ENCODE measurements around the gene HDGFL3.

Gene HDGFL3

GRCh38 chr15:83203543-83203942, 4.1 kb downstream of the HDGFL3 start:
- no peak for TF ChIP-seq EZH2phosphoT487 (IDR thresholded peaks at IDR 0.05; ENCODE audit: low read depth)
- no peak for TF ChIP-seq CTCF (IDR thresholded peaks at IDR 0.05; ENCODE audit: low read depth, low read length)
- peaks cover 56% of the 10 kb centered on the region for H3K79me2 ChIP-seq (ENCODE audit: low read length)
- H4K20me1 ChIP-seq (ENCODE audit: insufficient read depth, low read length), result 0 out of 2 replicates have a peak, but pooled peaks cover 3% of the 10 kb centered on the region
- H2AFZ ChIP-seq (ENCODE audit: low read depth, low read length), result no peak overlapping the region
- peaks cover 3% of the 10 kb centered on the region for H3K27me3 ChIP-seq (ENCODE audit: low read depth, low read length)
- no peak overlapping the region for H3K4me2 ChIP-seq (ENCODE audit: low read length)
- H3K36me3 ChIP-seq (replicated peaks; ENCODE audit: low read depth, low read length), result no peaks in the 10 kb centered on the region
- H3K9me3 ChIP-seq (ENCODE audit: insufficient read depth, low read length), result no peaks in the 10 kb centered on the region
- H3K27ac ChIP-seq (ENCODE audit: low read length), result no peak overlapping the region
- H3K4me1 ChIP-seq (ENCODE audit: low read length), result peaks cover 62% of the 10 kb centered on the region
- H3K9ac ChIP-seq (ENCODE audit: low read length), result no peak overlapping the region
- H3K4me3 ChIP-seq (ENCODE audit: low read length), result no peak overlapping the region

GRCh38 chr15:83200589-83200988, 7.0 kb downstream of the HDGFL3 start:
- Histone ChIP-seq H3K4me3 (ENCODE audit: low read length) (no peak overlapping the region), H3K4me1 (ENCODE audit: low read length) (peaks cover 62% of the 10 kb centered on the region), H4K20me1 (ENCODE audit: insufficient read depth, low read length) (0 out of 2 replicates have a peak, but pooled peaks cover 3% of the 10 kb centered on the region), H3K27me3 (ENCODE audit: low read depth, low read length) (no peaks in the 10 kb centered on the region), H3K79me2 (ENCODE audit: low read length) (peaks cover 62% of the 10 kb centered on the region), H3K9me3 (ENCODE audit: insufficient read depth, low read length) (no peaks in the 10 kb centered on the region), H3K4me2 (ENCODE audit: low read length) (peak overlapping the region; percentile 35; the same call in 1 of the 2 replicates), H3K9ac (ENCODE audit: low read length) (no peak overlapping the region), H3K27ac (ENCODE audit: low read length) (no peak overlapping the region), H3K36me3 (replicated peaks; ENCODE audit: low read depth, low read length) (no peaks in the 10 kb centered on the region), H2AFZ (ENCODE audit: low read depth, low read length) (no peak overlapping the region)
- no peak for TF ChIP-seq EZH2phosphoT487 (IDR thresholded peaks at IDR 0.05; ENCODE audit: low read depth)
- TF ChIP-seq CTCF (IDR thresholded peaks at IDR 0.05; ENCODE audit: low read depth, low read length), result no peak

- peaks cover 61% of the 10 kb centered on the region for H3K79me2 ChIP-seq (ENCODE audit: low read length)
- H3K27me3 ChIP-seq (ENCODE audit: low read depth, low read length), result no peaks in the 10 kb centered on the region
- peak overlapping the region; percentile 35 for H3K4me2 ChIP-seq (ENCODE audit: low read length)
- peaks cover 58% of the 10 kb centered on the region for H3K4me1 ChIP-seq (ENCODE audit: low read length)
- no peak overlapping the region for H3K27ac ChIP-seq (ENCODE audit: low read length)
- H4K20me1 ChIP-seq (ENCODE audit: insufficient read depth, low read length), result 0 out of 2 replicates have a peak, but pooled peaks cover 3% of the 10 kb centered on the region
- H3K4me3 ChIP-seq (ENCODE audit: low read length), result no peak overlapping the region
- no peak overlapping the region for H3K9ac ChIP-seq (ENCODE audit: low read length)
- no peaks in the 10 kb centered on the region for H3K9me3 ChIP-seq (ENCODE audit: insufficient read depth, low read length)
- no peaks in the 10 kb centered on the region for H3K36me3 ChIP-seq (replicated peaks; ENCODE audit: low read depth, low read length)
- H2AFZ ChIP-seq (ENCODE audit: low read depth, low read length), result no peak overlapping the region
- no peak for TF ChIP-seq CTCF (IDR thresholded peaks at IDR 0.05; ENCODE audit: low read depth, low read length)
- TF ChIP-seq EZH2phosphoT487 (IDR thresholded peaks at IDR 0.05; ENCODE audit: low read depth), result no peak
Measured at GRCh38 chr15:83200162-83200561, 7.5 kb downstream of the HDGFL3 start.

GRCh38 chr15:83199288-83199687, 8.3 kb downstream of the HDGFL3 start:
- no peak for TF ChIP-seq CTCF (IDR thresholded peaks at IDR 0.05; ENCODE audit: low read depth, low read length)
- 0 out of 2 replicates have a peak, but pooled peaks have one; percentile 22 for TF ChIP-seq EZH2phosphoT487 (IDR thresholded peaks at IDR 0.05; ENCODE audit: low read depth)
- peak overlapping the region; percentile 54 for H3K4me3 ChIP-seq (ENCODE audit: low read length)
- H2AFZ ChIP-seq (ENCODE audit: low read depth, low read length), result no peak overlapping the region
- H3K9ac ChIP-seq (ENCODE audit: low read length), result no peak overlapping the region
- H3K27me3 ChIP-seq (ENCODE audit: low read depth, low read length), result no peaks in the 10 kb centered on the region
- H3K79me2 ChIP-seq (ENCODE audit: low read length), result peaks cover 54% of the 10 kb centered on the region
- 0 out of 2 replicates have a peak, but pooled peaks cover 3% of the 10 kb centered on the region for H4K20me1 ChIP-seq (ENCODE audit: insufficient read depth, low read length)
- no peaks in the 10 kb centered on the region for H3K36me3 ChIP-seq (replicated peaks; ENCODE audit: low read depth, low read length)
- H3K4me1 ChIP-seq (ENCODE audit: low read length), result peaks cover 60% of the 10 kb centered on the region
- peak overlapping the region; percentile 44 for H3K27ac ChIP-seq (ENCODE audit: low read length)
- no peaks in the 10 kb centered on the region for H3K9me3 ChIP-seq (ENCODE audit: insufficient read depth, low read length)
- peak overlapping the region; percentile 54 for H3K4me2 ChIP-seq (ENCODE audit: low read length)

Measured in OCI-LY3 (cell line).